Astrocyte of the cerebellum (primary cell): ENCODE data around the gene DIS3L2.

Source experiments
- DNase-seq: peaks from one replicate; pipeline ENCODE4 v3.0.0-alpha.2; 2011; ENCODE audit warnings: low read depth
- H3K4me3 ChIP-seq: 2 replicates; pipeline ENCODE4 v1.5.1; 2011; ENCODE audit warnings: mild to moderate bottlenecking, low read depth, low read length, moderate library complexity
- in situ Hi-C: cut with HindIII; loops from 2 replicates; pipeline ENCODE4 v1.10.0; 2017; ENCODE audit warnings: low sequenced_read_pairs
- TF ChIP-seq, protein P1 (sequence below): IDR thresholded peaks from 2 replicates; pipeline ENCODE4 v1.5.1; 2012; ENCODE audit warnings: low read length, low read depth, moderate library complexity, mild to moderate bottlenecking; ENCODE audit errors: missing control alignments

DIS3L2 gene

DNA sequence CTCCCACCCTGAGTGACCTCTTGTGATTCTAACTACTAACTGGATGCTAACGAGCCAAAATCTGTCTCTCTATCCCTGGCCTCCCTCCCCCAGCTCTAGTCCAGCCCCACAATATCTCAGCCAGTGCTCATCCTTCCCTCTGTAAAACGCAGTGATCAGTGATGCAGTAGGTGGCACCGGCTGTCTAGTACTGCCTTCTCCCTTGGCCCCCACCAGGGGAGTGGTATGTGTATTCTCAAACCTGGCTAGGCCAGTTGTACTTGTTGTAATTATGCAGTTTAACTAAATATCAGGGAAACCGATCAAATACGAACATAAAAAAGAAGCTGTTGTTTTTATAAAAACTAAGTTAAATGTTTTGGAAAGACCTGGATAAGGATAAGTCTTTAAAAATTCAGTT is 303.8 kb downstream of the DIS3L2 start:
- DNase-seq, result no peak
- in situ Hi-C loops, result no loop called here

DNA sequence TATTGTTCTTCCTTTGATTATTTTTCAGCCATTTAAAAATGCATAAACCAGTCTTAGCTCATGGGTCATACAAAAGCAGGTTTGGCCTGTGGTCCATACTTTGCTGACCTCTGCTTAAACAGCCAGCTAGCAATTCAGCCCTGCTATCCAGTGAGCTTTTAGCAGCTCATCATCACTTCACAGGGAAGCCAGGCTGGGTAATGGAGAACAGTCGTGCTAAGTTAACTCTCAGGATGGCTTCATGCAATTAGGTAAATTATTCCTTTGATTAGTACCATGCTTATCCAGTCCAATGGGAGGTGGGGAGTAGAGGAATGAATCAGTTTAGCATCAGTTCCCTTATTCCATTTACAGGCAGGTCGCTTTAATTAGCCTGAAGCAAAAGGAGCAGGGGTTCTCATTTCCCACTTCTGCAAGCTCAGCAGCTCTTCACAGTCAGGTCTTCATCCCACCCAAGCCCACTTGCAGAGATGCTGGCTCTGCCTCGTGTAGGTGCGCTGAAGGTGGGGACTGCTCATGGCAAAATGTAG is 307.2 kb downstream of the DIS3L2 start:
- TF ChIP-seq, protein P1, sequence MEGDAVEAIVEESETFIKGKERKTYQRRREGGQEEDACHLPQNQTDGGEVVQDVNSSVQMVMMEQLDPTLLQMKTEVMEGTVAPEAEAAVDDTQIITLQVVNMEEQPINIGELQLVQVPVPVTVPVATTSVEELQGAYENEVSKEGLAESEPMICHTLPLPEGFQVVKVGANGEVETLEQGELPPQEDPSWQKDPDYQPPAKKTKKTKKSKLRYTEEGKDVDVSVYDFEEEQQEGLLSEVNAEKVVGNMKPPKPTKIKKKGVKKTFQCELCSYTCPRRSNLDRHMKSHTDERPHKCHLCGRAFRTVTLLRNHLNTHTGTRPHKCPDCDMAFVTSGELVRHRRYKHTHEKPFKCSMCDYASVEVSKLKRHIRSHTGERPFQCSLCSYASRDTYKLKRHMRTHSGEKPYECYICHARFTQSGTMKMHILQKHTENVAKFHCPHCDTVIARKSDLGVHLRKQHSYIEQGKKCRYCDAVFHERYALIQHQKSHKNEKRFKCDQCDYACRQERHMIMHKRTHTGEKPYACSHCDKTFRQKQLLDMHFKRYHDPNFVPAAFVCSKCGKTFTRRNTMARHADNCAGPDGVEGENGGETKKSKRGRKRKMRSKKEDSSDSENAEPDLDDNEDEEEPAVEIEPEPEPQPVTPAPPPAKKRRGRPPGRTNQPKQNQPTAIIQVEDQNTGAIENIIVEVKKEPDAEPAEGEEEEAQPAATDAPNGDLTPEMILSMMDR, result no peak
- DNase-seq, result no peak
- in situ Hi-C loops, result no loop called here
- H3K4me3 ChIP-seq, result no peak overlapping the region

More for the DNA sequence above, 303.8 kb downstream of the DIS3L2 start:
- TF ChIP-seq, protein P1, result no peak
- no peak overlapping the region for H3K4me3 ChIP-seq

DNA sequence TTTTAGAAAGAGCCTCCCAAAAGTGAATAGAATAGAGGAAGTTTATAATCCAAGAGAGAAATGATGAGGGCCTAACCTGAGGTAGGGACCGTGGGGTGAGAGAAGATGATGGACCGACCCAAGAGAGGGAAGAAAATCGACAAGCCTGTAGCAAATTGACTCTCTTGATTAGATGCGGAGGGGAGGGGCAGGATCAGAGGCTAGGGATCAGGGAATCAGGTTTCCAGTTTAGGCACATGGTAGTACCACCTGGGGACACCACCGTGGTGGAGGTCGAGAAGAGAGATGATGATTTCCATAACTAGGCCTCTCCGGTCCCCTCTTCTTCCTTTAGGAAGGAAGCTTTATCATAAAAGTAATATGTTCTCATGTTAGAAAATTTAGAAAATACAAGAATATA is 308.4 kb downstream of the DIS3L2 start:
- no peak for DNase-seq
- TF ChIP-seq, protein P1, result no peak
- no peak overlapping the region for H3K4me3 ChIP-seq
- in situ Hi-C loops, result no loop called here

DNA sequence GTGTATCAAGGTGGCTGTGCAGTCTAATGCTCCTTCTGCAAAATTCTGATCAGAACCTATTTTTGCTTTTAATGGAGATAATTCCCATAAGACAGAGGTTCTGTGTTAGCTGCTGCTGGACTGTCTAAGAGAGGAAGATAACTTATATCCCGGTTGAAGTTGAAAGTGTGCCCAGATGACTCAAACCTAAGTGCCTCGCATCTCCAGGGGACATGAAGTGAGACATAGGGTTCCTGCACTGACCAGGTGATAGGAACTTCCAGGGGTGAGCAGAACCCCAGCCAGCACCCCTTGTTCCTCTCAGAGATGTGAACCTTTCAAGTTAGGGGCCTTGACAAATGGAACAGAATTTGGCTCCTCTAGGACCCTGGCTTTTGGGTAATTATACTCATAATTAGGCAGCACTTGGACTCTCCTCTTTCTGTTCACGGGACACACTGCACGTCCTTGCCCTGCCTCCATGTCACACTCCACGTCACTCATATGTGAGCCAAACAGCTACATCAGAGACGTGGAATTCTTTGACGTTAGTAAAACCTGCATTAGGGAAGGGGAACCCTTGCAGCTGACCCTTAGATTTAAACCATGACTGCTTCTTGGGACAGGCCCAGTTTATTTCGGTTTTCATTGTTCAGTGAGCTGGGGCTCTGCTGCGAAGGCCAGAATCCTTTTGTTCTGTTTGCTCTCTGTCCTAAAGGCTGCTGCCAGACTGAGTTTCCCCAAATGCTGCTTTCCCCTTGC is 312.6 kb downstream of the DIS3L2 start:
- in situ Hi-C loops, result no loop called here
- TF ChIP-seq, protein P1, result no peak
- DNase-seq, result peak; percentile 53
- no peak overlapping the region for H3K4me3 ChIP-seq

DNA sequence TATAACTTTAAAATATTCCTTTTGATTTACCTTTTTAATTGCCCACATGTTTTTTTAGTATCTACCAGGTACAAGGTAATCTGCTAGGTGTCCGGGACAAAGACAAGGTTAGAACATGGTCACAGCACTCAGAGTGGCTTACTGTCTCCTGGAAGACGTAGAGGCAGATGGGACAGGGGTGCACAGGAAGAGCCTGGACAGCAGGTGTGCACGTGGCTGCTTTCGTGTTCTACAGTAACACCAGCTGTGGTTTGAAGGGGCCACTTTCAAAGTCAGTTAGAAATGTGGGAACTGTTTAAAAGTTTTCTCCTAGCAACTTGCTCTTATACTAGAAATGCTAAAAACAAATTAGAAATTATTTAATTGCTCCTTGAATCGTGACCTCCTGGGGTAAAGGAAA is 314.2 kb downstream of the DIS3L2 start:
- TF ChIP-seq, protein P1, result no peak
- in situ Hi-C loops, result no loop called here
- H3K4me3 ChIP-seq, result no peak overlapping the region
- DNase-seq, result no peak

DNA sequence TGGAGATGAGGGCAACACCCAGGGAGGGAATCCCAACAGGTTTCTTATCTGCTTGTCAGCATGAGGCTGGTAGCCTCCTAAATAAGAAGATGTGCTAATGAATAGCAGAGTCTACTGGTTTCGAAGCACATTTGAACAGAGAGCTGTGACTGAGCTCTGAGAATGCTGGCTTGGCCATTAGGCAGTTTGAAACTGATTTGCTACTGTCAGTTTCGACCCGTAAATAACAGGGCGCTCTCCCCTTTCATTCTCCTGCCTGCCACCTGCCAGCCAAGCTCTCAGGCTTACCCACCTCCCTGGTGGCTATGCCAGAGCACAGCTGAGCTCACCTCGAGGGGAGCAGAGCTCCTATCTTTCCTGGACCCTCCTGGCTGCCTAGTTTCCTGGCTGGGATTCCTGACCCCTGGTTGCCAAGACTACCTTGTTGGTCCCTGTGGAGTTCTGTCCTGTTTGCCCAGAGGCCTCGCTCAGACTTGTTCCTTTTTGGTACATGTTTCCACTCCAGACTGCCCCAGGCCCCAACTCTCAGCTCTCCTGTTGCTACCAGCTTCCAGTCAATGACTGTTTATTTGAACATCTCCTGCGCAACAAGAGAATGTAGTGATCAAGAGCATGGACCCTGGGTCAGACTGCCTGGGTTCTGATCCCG is 314.7 kb downstream of the DIS3L2 start:
- in situ Hi-C loops, result no loop called here
- no peak overlapping the region for H3K4me3 ChIP-seq
- DNase-seq, result no peak
- TF ChIP-seq, protein P1, result no peak
